HG02623 (cell line): ENCODE results near the gene NTRK3.

Experiments
- ATAC-seq: cut with Tn5 transposase; IDR thresholded peaks from one replicate; pipeline ENCODE4 v1.9.1; 2021; ENCODE audit warnings: moderate library complexity; ENCODE audit not compliant: unreplicated experiment

The NTRK3 gene

GRCh38 chr15:88232771-88233201 is 23.8 kb downstream of the NTRK3 start:
- no peak for ATAC-seq

- no peak for ATAC-seq
Measured at GRCh38 chr15:88231909-88232644, 24.5 kb downstream of the NTRK3 start.

GRCh38 chr15:88230823-88231222 is 25.7 kb downstream of the NTRK3 start:
- ATAC-seq: no peak

DNA sequence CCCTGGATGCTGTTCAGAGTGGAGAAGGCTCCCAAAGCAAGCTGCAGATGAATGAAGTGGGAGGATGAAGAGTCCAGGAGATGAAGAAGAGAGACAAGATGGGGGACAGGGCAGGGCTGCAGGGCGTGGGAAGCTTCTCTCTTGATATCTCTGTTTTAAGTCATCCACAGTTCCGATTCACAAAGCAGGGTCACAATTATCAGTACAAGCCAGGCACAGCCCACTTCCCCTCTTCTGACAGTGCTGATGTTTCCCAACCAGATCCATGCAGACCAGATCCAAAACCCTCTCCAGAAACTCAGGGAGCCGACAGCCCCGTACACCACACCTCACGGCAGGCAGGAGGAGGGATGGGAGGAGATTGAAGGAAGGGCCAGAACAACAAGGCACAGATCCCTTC is 31.1 kb downstream of the NTRK3 start:
- ATAC-seq: no peak

- ATAC-seq: no peak
Measured at GRCh38 chr15:88223084-88223483, 33.5 kb downstream of the NTRK3 start.

GRCh38 chr15:88221836-88222235 is 34.7 kb downstream of the NTRK3 start:
- no peak for ATAC-seq

DNA sequence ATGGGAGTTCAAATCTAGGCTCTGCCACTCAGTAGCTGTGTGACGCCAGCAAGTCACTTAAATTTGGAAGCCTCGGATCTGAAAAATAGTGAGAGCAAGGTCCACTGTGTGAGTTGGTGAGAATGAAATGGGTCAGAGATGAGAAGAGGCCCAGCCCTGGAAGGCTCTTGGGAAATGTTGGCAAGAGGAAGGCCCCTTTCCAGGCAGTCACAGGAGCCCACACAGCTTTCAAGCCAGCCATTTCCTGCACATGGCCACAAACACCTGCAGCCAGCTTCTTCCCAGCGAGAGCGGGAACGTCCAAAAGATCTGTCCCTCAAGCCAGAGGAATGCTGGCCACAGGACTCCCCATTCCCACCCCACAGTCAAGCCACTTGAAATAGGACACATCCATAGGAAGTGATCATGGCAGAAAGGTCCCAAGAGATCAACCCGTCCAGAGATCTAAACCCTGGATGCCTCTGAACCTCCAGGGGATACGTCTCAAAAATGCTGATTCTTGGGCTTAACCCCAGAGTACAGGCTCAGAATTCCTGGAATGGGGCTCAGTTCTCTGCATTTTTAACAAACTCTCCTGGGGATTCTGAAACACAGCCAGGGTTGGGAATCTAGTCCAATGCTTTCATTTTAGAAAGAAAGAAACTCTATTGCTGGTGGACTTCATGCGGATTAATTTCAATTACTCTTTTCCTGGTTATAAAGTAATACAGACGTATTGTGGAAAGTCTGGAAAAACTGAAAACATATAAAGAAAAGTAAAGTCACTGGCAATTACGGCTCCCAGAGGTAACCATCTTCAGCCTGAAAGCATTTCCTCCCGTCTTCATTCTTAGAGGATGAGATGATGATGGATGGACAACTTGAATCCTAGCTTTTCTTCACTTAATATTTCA is 35.9 kb downstream of the NTRK3 start:
- no peak for ATAC-seq

DNA sequence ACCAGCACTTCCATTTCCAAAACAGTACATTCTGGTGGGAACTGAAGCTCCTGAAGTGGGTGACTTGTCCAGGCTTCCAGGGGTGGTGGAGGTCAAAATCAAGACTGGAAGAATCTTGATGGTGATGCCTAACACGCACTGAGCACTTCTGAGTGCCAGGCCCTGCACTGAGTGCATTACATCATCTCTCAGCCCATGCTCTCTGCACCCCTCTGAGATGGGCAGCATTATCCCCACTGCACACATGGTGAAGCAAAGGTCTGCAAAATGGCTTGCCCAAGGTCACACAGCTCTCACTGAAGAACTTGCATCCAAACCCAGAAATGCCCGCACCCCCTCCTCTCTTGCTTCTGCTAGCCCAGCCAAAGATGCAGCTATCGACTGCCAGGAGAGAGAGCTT is 36.9 kb downstream of the NTRK3 start:
- no peak for ATAC-seq

DNA sequence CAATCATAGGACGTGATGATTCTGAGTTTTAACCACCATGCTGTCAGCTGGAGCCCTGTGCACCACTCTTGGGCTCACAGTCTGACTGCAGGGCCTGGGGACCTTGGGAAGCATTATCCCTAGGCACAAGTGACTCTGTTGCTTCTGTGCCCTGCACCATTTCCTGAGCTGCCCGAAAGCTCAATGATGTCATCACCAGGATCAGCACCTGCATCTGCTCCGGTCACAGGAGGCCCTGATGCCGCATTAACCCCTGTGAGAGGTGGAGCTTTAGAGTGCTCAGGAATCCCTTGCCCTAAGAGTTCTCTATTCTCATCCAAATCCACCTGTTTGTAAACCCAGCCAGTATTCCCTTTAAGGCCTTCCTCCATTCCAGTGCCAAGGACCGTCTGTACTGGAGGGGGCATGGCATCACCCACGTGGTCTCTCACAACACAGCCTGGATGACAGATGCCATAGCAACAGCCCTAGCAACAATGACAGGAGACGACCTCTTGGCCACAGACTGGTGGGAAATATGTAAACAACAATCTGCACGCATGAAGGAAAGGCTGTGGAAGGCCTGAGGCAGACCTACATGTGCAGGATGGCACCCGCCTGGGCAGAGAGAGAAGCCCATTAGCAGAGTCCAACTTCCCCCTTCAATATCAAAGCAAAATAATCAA is 37.9 kb downstream of the NTRK3 start:
- ATAC-seq: no peak

DNA sequence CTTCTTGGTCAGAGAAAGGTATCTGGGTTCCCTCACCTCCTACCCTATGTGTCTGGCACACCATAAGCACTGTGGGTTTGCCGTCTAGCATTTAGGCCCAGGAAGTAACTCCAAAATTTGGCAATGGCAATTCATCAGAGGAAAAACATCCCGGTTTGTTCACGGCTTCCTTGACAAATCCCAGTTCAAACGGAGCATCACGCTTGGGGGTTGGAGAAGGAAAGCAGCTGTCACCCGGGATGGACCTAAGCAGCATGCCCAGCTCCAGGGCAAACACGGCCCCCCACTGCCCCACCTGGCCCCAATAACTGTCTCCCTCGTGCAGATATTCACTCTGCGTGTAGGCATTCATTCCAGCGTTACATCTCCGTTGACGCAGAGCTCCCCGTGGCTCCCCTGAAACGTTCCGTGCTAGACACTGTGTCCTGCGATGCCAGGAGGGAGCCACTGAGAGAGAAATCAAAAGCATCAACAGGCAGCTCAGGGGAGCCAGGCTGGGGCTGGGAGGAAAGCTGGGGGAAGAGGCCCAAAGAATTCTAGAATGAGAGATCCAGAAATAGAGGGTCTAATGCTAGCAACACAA is 41.4 kb downstream of the NTRK3 start:
- ATAC-seq: no peak

GRCh38 chr15:88209111-88209510 is 47.4 kb downstream of the NTRK3 start:
- ATAC-seq: no peak

GRCh38 chr15:88208396-88208795 is 48.1 kb downstream of the NTRK3 start:
- no peak for ATAC-seq

GRCh38 chr15:88207565-88207964 is 49.0 kb downstream of the NTRK3 start:
- ATAC-seq: no peak

DNA sequence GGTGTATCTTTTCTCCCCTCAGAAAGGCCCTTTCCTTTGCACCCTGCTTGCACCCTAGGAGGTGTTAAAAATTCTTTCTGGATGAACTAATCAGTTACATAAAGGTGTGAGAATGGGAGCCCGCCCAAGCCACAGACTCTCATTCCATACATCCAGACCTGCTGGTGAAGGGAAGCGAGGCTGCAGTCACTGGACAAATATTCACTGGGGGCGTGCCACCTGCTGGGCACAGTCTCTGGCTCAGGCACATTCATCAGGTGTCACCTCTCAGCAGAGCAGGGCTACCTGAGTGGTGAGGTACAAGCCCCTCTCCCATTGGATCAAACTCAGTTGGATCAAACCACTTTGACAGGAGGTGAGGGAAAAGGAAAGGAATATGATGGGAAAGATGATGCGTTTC is 52.0 kb downstream of the NTRK3 start:
- no peak for ATAC-seq

DNA sequence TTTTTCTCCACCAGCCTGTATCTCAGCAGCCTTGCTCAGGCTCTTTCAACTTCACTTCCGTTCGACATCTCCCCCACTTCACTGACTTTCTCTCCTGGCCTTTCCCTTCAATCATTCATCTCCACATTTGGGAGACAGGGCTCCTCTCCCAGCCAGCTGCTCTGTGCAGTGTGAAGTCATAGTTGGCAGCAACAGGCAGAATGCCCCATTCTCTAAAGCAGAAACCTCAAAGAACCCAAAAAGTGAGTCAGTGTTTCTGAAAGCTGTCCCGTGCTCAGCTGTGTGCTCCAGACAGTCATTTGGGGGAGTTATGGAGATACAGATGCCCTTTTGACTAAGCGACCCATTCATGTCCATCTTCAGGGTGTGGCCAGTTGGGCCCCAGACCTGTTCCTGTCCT is 54.3 kb downstream of the NTRK3 start:
- ATAC-seq: no peak

DNA sequence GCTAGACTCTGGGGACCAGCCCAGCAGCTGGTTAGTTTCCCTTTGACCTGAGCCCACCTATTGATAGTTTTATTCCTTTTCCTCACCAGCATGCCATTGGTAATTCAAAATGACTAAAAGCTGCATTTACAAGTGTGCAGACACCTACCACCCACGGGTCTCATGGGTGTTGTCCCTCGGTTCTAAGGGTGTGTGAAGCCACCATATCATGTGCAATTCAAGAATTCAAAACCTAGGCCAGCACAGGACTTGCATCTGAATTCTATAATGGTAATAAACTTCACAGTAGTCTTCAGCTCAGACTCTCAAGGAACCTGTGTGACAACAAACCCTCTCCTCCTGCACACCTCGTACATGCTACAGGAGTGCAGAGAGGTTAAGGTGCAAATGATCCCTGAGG is 55.3 kb downstream of the NTRK3 start:
- ATAC-seq: no peak

- ATAC-seq: no peak
Measured at GRCh38 chr15:88196961-88197360, 59.6 kb downstream of the NTRK3 start.

GRCh38 chr15:88194162-88194561 is 62.4 kb downstream of the NTRK3 start:
- no peak for ATAC-seq

GRCh38 chr15:88193415-88193814 is 63.1 kb downstream of the NTRK3 start:
- ATAC-seq: no peak

DNA sequence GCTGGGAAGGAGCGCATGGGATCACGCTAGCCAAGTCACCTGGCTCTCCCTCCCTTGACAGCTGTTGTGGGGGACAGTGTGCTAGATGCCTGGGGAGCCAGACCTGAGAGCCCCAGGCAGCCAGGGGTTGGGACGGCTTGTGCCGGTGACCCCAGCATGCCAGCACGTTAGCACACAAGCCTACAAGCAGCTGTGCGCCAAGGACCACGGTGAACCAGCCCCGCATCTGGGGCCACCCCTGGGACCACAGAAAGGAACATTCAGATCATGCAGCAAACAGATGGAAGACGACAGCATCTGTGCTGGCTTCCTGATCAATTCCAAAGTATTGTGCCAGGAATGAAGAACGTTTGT is 64.8 kb downstream of the NTRK3 start:
- no peak for ATAC-seq

GRCh38 chr15:88190232-88190631 is 66.3 kb downstream of the NTRK3 start:
- no peak for ATAC-seq
